GM18517 (cell line): Measurements from ENCODE around the gene SLC39A12.

Source experiments
- ATAC-seq: cut with Tn5 transposase; IDR thresholded peaks from one replicate; pipeline ENCODE4 v1.9.1; 2021; ENCODE audit warnings: mild to moderate bottlenecking, moderate library complexity; ENCODE audit not compliant: unreplicated experiment

Gene SLC39A12

DNA sequence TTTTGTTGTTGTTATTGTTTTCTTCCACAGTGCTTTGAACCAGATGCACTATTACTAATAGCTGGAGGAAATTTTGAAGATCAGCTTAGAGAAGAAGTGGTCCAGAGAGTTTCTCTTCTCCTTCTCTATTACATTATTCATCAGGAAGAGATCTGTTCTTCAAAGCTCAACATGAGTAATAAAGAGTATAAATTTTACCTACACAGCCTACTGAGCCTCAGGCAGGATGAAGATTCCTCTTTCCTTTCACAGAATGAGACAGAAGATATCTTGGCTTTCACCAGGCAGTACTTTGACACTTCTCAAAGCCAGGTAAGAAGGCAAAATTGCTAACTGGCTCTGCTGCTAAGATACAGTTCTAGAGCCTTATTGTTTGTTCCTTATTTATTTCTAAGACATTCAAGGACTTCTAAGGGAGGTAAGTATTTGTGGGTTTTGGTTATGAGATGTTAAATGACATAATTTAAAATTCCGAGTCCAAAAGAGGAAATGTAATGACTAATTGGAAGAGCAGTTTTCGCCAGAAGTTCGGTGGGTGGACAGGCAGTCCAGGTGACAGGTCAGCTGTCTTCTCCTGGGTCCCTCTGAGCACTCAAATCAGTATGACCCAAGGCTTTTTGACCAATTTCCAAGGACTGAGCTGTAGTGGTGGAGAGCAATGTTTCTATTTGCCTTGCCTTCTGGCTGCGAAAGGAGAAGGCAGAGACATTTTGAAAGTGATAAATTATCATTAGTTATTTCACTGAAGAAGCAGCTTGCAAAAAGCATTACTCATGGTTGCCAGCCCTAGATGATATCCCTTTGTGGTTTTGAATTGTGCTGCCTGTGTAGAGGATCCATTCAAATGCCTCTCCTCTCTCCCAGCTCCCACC, 10.1 kb downstream of the SLC39A12 start:
- ATAC-seq: no peak

- ATAC-seq: no peak
Observed at GRCh38 chr10:17963431-17963830, 11.7 kb downstream of the SLC39A12 start.

DNA sequence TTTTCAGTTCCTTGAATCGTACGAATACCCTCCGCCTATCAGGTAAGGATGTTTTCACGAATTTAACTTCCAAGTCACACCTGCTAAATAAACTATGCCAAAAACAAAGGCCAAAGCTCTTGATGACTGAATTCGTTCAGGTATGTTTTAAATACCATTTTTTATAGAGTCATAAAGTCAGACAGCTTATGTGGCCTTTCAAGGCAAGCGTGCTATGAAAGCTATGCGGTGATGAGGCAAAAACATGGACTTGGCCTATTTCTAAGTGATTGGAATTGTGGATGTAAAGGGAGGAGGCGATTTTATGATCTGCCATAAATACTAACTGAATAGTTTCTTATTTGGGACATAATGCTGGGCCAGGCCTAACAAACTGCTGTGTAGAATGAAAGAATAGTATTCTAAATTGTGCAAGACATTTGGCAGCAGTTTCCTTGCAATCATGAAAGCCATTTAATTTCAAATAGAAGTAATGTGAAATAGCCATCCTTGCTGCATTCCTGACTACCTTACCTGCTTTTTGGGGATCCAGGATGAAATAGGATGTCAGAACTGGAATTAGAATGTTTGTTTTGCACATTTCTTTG, 14.0 kb downstream of the SLC39A12 start:
- ATAC-seq: no peak

DNA sequence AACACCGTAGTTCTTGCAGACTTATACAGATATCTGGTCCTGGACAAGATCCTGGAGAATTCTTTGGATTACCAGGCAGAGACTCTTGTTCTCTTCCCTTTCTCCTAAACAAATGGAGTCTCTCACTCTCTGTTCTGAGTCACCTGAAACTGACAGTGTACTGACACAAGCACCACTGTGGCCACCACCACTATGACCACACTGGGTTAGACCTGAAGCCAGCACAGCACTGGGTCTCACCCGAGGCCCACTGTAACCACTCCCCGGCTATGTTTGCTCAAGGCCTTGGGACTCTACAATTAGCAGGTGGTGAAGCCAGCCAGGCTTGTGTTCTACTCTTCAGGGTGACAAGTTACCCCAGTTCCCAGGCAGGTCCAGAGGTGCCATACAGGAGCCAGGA, 22.8 kb downstream of the SLC39A12 start:
- ATAC-seq: no peak

GRCh38 chr10:17980846-17981565, 29.3 kb downstream of the SLC39A12 start:
- ATAC-seq: no peak

- ATAC-seq: no peak
Observed at GRCh38 chr10:17981766-17982380, 30.2 kb downstream of the SLC39A12 start.

GRCh38 chr10:17984056-17984455, 32.3 kb downstream of the SLC39A12 start:
- peak; percentile 77 for ATAC-seq

DNA sequence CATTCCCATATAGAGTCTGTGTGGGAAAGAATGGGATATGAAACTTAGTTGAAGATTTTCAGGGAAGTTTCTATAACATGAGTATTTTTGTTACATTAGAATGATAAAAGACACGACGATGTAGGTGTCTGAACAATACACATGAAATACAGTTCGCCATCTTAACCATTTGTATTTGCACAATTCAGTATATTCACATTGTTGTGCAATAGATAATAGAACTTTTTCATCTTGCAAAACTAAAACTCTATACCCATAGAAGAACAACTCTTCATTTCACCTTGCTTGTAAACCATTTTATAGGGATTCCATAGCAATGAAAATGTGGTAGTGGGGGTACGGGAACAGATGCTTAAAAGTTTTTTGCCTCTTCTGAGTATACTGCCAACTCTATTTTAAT, 32.8 kb downstream of the SLC39A12 start:
- ATAC-seq: no peak

- peak; percentile 80 for ATAC-seq
Observed at GRCh38 chr10:17989908-17990767, 38.4 kb downstream of the SLC39A12 start.

DNA sequence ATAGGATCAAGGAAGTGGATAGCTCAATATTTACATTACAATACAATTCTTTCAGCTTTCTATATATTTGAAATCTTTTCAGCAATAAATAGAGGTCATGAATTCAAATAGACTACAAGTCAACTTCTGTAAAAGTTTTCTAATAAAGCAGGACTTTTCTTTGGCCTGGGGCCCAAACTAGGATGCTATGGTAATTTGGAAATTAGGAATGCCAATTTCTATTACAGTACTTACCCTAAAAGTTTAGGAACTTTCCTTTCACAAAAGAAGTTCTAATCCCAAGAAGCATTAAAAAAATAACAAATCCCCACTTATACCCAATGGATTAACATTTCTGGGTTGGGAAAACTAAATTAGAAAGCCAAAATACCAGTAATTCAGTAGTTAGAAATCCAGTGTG, 40.5 kb downstream of the SLC39A12 start:
- ATAC-seq: no peak

DNA sequence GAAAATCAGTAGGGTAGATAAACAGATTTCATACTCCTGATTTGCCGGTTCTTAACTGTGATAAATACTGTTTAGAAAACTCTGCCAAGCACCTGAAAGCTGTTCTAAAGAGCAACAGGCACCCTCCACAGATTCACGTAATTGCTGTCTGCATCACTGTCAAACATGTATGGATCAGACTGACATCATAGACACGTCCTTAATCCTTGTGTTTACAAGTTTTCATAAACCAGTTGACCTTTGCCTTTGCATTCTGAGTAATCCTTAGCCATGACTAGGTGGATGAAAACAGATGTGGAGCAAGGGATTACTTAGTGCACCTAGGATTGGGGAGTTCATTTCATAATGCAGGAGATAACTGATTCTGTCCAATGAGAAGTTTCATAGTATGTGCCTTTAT, 41.6 kb downstream of the SLC39A12 start:
- no peak for ATAC-seq

GRCh38 chr10:18000601-18001000, 48.9 kb downstream of the SLC39A12 start:
- no peak for ATAC-seq

DNA sequence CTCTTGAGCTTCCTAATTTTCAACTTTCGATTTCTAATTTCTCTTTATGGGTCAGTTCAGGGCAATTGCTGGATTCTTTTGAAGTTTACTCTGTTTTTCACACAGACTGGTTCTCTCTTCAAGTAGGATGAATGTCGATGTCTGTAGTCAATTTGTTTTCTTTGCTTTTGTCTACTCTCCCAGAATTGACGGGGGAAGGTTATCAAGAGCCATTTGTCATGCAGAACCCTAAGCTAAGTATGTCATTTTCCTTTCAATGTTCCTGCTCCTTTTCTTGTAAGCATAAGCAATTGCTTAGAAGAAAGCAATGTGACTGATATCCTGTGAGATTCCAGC, 53.7 kb downstream of the SLC39A12 start:
- ATAC-seq: no peak

- ATAC-seq: no peak
Observed at GRCh38 chr10:18005781-18006456, 54.2 kb downstream of the SLC39A12 start.

DNA sequence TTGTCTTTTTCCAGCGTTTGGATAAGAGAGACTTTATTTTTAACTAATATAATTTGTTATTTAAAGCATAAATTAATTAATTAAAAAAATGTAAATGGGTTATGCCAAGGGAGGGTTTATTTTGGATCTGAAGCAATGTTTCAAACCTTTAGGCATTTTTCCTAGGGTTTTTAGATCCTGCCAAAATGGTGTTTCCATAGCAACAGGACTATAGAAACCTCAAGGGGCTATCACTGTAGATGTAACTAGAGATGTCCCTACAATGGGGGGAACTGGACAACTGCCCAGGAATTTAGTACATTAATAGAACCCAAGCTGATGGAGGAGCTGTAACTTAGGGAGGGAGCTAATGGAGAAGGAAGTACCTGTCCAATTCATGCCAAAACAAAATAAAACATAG, 57.3 kb downstream of the SLC39A12 start:
- no peak for ATAC-seq

DNA sequence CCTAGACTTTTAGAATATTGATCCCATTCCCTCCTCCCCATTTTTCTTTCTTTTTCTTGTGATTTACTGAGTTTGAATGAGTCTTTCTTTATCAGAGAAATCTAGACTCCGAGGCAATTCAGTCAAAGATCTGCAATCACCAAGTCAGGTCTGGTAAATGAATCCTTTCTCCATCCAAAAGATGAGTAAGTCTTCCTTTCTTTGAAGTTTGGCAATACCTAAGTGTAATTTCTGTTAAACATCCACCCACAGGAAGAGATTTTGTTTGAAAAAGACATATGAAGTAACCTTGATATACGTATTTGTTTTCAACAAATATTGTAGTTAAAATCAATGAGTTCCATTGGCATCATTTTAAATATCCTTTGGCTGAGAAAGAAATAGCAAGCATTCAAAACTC, 58.3 kb downstream of the SLC39A12 start:
- no peak for ATAC-seq

DNA sequence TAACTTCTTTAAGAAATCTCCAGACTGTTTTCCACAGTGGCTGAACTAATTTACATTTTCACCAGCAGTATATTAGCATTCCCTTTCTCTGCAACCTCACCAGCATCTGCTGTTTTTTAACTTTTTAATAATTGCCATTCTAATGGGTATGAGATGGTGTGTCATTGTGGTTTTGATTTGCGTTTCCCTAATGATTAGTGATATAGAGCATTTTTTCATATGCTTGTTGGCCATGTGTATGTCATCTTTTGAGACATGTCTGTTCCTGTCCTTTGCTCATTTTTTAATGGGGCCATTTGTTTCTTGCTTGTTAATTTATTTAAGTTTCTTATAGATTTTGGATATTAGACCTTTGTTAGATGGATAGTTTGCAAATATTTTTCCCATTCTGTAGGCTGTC, 68.8 kb downstream of the SLC39A12 start:
- no peak for ATAC-seq

DNA sequence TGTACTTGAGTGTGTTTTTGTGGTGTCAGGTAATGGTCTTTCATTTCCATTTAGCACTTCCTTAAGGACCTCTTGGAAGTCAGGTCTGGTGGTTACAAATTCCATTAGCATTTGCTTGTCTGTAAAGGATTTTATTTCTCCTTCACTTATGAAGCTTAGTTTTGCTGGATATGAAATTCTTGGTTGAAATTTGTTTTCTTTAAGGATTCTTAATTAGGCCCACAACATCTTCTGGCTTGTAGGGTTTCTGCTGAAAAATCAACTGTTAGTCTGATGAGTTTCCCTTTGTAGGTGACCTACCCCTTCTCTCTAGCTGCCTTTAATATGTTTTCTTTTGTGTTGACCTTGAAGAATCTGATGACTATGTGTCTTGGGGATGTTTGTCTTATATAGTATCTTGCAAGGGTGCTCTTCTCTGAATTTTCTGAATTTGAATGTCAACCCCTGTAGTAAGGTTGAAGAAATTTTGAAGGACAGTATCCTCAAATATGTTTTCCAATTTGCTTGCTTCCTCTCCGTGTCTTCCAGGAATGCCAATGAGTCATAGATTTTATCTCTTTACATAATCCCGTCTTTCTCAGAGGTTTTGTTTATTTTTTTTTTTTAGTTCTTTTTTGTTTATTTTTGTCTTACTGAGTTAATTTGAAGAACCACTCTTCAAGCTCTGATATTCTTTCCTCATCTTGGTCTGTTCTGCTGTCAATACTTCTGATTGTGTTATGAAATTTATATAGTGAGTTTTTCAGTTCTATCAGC, 70.2 kb downstream of the SLC39A12 start:
- no peak for ATAC-seq
